Endothelial cell of umbilical vein (primary cell): ENCODE measurements around the gene RCOR1.

Experiments
- EZH2 ChIP-seq: IDR thresholded peaks from 2 replicates; pipeline ENCODE4 v1.6.1; 2012; ENCODE audit warnings: borderline replicate concordance, low read depth, mild to moderate bottlenecking, moderate library complexity, low read length, inconsistent platforms; ENCODE audit not compliant: severe bottlenecking
- POLR2A ChIP-seq: IDR thresholded peaks from 2 replicates; pipeline ENCODE4 v1.6.1; 2012; ENCODE audit warnings: low read depth, mild to moderate bottlenecking, control low read depth, low read length
- POLR2AphosphoS5 ChIP-seq: IDR thresholded peaks from 2 replicates; pipeline ENCODE4 v1.6.1; 2012; ENCODE audit warnings: low read depth, mild to moderate bottlenecking, control low read depth, low read length, moderate library complexity; ENCODE audit not compliant: insufficient read depth
- TF ChIP-seq, protein P1 (sequence below), 2 donors: IDR thresholded peaks; 1 replicate in 1 of 2; 2 replicates in 1 of 2; pipeline ENCODE4 v1.5.1; 2011; ENCODE audit warnings: low read length in 2 of 2, mild to moderate bottlenecking in 2 of 2, moderate library complexity in 2 of 2, control low read depth in 1 of 2, inconsistent platforms in 1 of 2, low read depth in 1 of 2; ENCODE audit not compliant: insufficient read depth in 1 of 2; ENCODE audit errors: extremely low read depth in 1 of 2

DNA sequence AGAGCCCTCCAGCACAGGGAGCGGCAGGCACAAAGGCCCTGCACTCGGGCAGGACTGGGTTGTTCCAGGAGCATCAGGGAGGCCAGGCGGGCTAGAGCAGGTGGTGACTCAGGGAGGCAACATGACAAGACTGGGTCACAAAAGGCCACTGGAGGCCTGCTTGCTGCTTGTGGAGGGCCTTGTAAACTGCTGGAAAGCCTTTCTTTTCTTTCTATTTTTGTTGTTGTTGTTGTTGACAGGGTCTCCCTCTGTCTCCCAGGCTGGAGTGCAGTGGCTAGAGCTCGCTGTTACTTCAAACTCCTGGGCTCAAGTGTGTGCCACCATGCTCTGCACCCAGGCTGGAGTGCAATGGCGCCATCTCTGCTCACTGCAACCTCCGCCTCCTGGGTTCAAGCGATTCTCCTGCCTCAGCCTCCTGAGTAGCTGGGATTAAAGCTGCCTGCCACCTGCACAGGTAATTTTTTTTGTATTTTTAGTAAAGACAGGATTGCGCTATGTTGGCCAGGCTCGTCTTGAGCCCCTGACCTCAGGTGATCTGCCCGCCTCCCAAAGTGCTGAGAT lies 11.8 kb upstream of the RCOR1 start:
- no peak for TF ChIP-seq POLR2A
- TF ChIP-seq EZH2: no peak
- TF ChIP-seq, protein P1, sequence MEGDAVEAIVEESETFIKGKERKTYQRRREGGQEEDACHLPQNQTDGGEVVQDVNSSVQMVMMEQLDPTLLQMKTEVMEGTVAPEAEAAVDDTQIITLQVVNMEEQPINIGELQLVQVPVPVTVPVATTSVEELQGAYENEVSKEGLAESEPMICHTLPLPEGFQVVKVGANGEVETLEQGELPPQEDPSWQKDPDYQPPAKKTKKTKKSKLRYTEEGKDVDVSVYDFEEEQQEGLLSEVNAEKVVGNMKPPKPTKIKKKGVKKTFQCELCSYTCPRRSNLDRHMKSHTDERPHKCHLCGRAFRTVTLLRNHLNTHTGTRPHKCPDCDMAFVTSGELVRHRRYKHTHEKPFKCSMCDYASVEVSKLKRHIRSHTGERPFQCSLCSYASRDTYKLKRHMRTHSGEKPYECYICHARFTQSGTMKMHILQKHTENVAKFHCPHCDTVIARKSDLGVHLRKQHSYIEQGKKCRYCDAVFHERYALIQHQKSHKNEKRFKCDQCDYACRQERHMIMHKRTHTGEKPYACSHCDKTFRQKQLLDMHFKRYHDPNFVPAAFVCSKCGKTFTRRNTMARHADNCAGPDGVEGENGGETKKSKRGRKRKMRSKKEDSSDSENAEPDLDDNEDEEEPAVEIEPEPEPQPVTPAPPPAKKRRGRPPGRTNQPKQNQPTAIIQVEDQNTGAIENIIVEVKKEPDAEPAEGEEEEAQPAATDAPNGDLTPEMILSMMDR (IDR thresholded peaks at IDR 0.05; ENCODE audit: extremely low read depth in 1 of 2, insufficient read depth in 1 of 2, low read depth in 1 of 2, low read length in 2 of 2): no peak
- no peak for TF ChIP-seq POLR2AphosphoS5
